ENCODE data around the gene ITGB3BP.

The ITGB3BP gene

GRCh38 chr1:63405021-63405420 lies 118.0 kb downstream of the ITGB3BP start:
- no peaks in the 10 kb centered on the region for H3K36me3 ChIP-seq
- no peak overlapping the region for H3K4me3 ChIP-seq (ENCODE audit: low read depth, low read length)
- no peak for TF ChIP-seq CTCF (IDR thresholded peaks at IDR 0.05; ENCODE audit: low read depth, low read length)
- H3K9me3 ChIP-seq (ENCODE audit: severe bottlenecking): no peaks in the 10 kb centered on the region
- H3K27ac ChIP-seq: no peak overlapping the region
- DNase-seq: peak; percentile 42
- no peaks in the 10 kb centered on the region for H3K27me3 ChIP-seq (ENCODE audit: insufficient read depth, low read depth, severe bottlenecking)

- no peaks in the 10 kb centered on the region for H3K27me3 ChIP-seq (ENCODE audit: insufficient read depth, low read depth, severe bottlenecking)
- no peak overlapping the region for H3K27ac ChIP-seq
- H3K4me3 ChIP-seq (ENCODE audit: low read depth, low read length): no peak overlapping the region
- H3K36me3 ChIP-seq: no peaks in the 10 kb centered on the region
- no peaks in the 10 kb centered on the region for H3K9me3 ChIP-seq (ENCODE audit: severe bottlenecking)
- no peak for TF ChIP-seq CTCF (IDR thresholded peaks at IDR 0.05; ENCODE audit: low read depth, low read length)
- no peak for DNase-seq
These were observed 119.6 kb downstream of the ITGB3BP start for GRCh38 chr1:63403386-63403785.

GRCh38 chr1:63401945-63402344 lies 121.1 kb downstream of the ITGB3BP start:
- DNase-seq: no peak
- Histone ChIP-seq H3K27ac (no peak overlapping the region), H3K27me3 (ENCODE audit: insufficient read depth, low read depth, severe bottlenecking) (no peaks in the 10 kb centered on the region), H3K4me3 (ENCODE audit: low read depth, low read length) (no peak overlapping the region), H3K36me3 (no peaks in the 10 kb centered on the region), H3K9me3 (ENCODE audit: severe bottlenecking) (no peaks in the 10 kb centered on the region)
- TF ChIP-seq CTCF (IDR thresholded peaks at IDR 0.05; ENCODE audit: low read depth, low read length): no peak

All from WERI-Rb-1 (cell line).